Cardiac ventricle fibroblast (primary cell): ENCODE measurements around the gene FMO2. TPM values are rescaled to one million over a fixed set of nuclear protein-coding genes. Genes with fewer than 3 reads are reported as not detected.

ENCODE experiments used
- total RNA-seq: library from RNA; depleted of rRNA; stranded (reverse); fragments of >200 nt; gene quantifications from 2 replicates; pipeline ENCODE4 v1.2.3, GENCODE V29; 2015

The FMO2 gene, protein sequence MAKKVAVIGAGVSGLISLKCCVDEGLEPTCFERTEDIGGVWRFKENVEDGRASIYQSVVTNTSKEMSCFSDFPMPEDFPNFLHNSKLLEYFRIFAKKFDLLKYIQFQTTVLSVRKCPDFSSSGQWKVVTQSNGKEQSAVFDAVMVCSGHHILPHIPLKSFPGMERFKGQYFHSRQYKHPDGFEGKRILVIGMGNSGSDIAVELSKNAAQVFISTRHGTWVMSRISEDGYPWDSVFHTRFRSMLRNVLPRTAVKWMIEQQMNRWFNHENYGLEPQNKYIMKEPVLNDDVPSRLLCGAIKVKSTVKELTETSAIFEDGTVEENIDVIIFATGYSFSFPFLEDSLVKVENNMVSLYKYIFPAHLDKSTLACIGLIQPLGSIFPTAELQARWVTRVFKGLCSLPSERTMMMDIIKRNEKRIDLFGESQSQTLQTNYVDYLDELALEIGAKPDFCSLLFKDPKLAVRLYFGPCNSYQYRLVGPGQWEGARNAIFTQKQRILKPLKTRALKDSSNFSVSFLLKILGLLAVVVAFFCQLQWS
- total RNA-seq, result 97.5 and 98.5 TPM in 2 replicates

DNA sequence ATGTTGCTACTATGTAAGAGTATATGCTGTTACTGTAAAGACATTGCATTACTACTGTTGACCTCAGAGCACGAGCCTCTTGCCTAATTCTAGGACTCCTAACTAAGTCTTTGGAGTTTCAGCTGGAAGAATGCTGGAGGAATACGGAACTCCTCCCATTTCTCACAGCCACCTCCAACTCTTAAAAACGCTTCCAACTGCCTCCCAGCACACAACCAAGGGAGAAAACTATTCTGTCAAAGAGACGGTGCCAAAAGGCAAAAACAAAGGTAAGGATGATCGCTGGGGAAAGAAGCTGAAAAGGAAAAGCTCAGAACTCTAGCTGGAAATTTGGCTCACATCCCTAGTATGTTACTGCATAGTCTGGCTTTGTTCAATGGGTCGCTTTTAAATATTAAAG, at the start of gene FMO2:
TSS of gene FMO2 (plus strand) at position 210 of the 400 bp plus-strand sequence. CDS start 414 bp downstream, outside the sequence.

DNA sequence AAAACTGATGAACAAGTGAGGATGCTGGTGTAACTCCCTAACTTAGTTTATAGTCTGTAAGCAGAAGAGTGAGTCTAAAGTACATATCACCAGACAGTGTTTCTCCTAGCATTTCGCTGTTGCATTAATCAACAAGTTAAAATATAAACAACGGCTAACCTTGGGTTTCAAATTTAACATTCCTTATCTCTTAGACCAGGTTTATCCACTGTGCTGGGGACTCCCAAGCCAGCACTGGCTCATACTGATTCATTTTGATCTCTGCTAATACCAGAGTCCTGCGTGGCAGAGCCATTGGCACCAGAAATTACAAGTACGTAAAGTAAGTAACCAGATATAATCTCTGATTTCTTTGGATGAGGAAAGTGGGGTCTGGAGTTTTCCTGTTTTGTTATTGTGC, 63.2 kb downstream of the FMO2 start, which contains the start of gene FMO1:
TSS of gene FMO1 (plus strand) at position 193 of the 400 bp plus-strand sequence. CDS start 9,594 bp downstream, outside the sequence.

Other genes with a start within 250 kb of the FMO2 start
- gene MROH9, start 249.8 kb upstream of the FMO2 start, total RNA-seq, result not detected in 2 replicates
- 3.6 and 7.6 TPM in 2 replicates for gene FMO3, start 94.4 kb upstream of the FMO2 start, total RNA-seq
- gene FMO1, start 63.2 kb downstream of the FMO2 start, total RNA-seq, result 2.2 and 3.2 TPM in 2 replicates
- 4.2 and 8.2 TPM in 2 replicates for gene FMO4, start 128.9 kb downstream of the FMO2 start, total RNA-seq